Left renal pelvis (tissue), 4 donors: Measurements from ENCODE around the gene MMP7. TPM values are rescaled to one million over a fixed set of nuclear protein-coding genes. Genes with fewer than 3 reads are reported as not detected.

Experiments used
- polyA plus RNA-seq, 4 donors: library from polyadenylated mRNA; unstranded; fragments of 120-200 nt; gene quantifications; one replicate each; pipeline ENCODE4 v1.2.1, GENCODE V29; 2013; ENCODE audit not compliant: insufficient read length in 4 of 4

MMP7 gene
- polyA plus RNA-seq, 4 donors, result 0.50 to 31.0 (median 25.4) TPM

Other genes starting within 250 kb of the MMP7 start
- 1 to 10 TPM; 1.1 to 1.7 (median 1.4) TPM for gene BIRC3, start 213.3 kb downstream of the MMP7 start, polyA plus RNA-seq
- gene BIRC2, start 183.5 kb downstream of the MMP7 start, polyA plus RNA-seq, result 10 to 100 TPM; 67.4 to 97.9 (median 79.3) TPM
- 100 to 1,000 TPM; 179 to 384 (median 284) TPM for gene TMEM123, start 78.0 kb downstream of the MMP7 start, polyA plus RNA-seq
- not detected for gene MMP20, start 94.6 kb upstream of the MMP7 start, polyA plus RNA-seq
- not detected for gene MMP27, start 175.0 kb upstream of the MMP7 start, polyA plus RNA-seq
- under 1 TPM in 1 of 4 donors, not detected in 3; 0.11 TPM for gene MMP8, start 194.2 kb upstream of the MMP7 start, polyA plus RNA-seq
- gene MMP10, start 249.9 kb upstream of the MMP7 start, polyA plus RNA-seq, result under 1 TPM in 2 of 4 donors, not detected in 2; 0.07 to 0.22 TPM